CD4-positive, CD25-positive, alpha-beta regulatory T cell (primary cell): ENCODE data around the gene PCBP3. TPM values are rescaled to one million over a fixed set of nuclear protein-coding genes. Genes with fewer than 3 reads are reported as not detected.
A peak's percentile ranks its signal among the peaks of the same experiment; 100 is the strongest.
"Not testable (repeated sequence)": the region's sequence is repeated elsewhere in the genome, so short reads cannot be mapped to it uniquely, and the experiment has no call there.

Source experiments
- ATAC-seq, 2 donors: fragments of 150-1000 bp; cut with Tn5 transposase; one replicate each; pipeline ENCODE4 v1.10.0; 2021; ENCODE audit warnings: low read depth in 2 of 2, moderate number of reproducible peaks in 2 of 2, moderate library complexity in 1 of 2
- DNase-seq, 3 donors: peaks; one replicate each; pipeline versions ENCODE4 v3.0.0 to v3.0.0-alpha.2; 2012 to 2022; ENCODE audit warnings: mixed read lengths in 1 of 3
- H3K27ac ChIP-seq: one replicate; pipeline ENCODE4 v1.7.0; 2013; ENCODE audit warnings: mild to moderate bottlenecking, low read length; ENCODE audit not compliant: insufficient read depth, poor library complexity, severe bottlenecking
- H3K27me3 ChIP-seq: one replicate; pipeline ENCODE4 v1.7.0; 2013; ENCODE audit warnings: low read length; ENCODE audit not compliant: control insufficient read depth, insufficient read depth
- H3K36me3 ChIP-seq: one replicate; pipeline ENCODE4 v1.7.0; 2013; ENCODE audit warnings: mild to moderate bottlenecking, low read length, moderate library complexity; ENCODE audit not compliant: control insufficient read depth, insufficient read depth
- H3K4me1 ChIP-seq: 2 replicates; pipeline ENCODE4 v1.7.0; 2013; ENCODE audit warnings: mild to moderate bottlenecking, low read length; ENCODE audit not compliant: insufficient read depth, control insufficient read depth, poor library complexity, severe bottlenecking
- H3K4me3 ChIP-seq: one replicate; pipeline ENCODE4 v1.7.0; 2013; ENCODE audit warnings: low read depth, mild to moderate bottlenecking, low read length, moderate library complexity
- H3K9me3 ChIP-seq, 2 experiments: 1 replicate in 1 of 2; 2 replicates in 1 of 2; pipeline ENCODE4 v1.7.0; 2013; ENCODE audit warnings: low read length in 2 of 2, mild to moderate bottlenecking in 1 of 2, moderate library complexity in 1 of 2; ENCODE audit not compliant: control insufficient read depth in 2 of 2
- H3K27ac Mint-ChIP-seq, 3 donors: one replicate each; pipeline ENCODE4 v1.8.0; 2020 to 2022; ENCODE audit warnings: mild to moderate bottlenecking in 3 of 3, mixed read lengths in 3 of 3, moderate library complexity in 2 of 3
- H3K27me3 Mint-ChIP-seq: one replicate; pipeline ENCODE4 v1.8.0; 2022; ENCODE audit warnings: mild to moderate bottlenecking, mixed read lengths
- H3K36me3 Mint-ChIP-seq: one replicate; pipeline ENCODE4 v1.8.0; 2020; ENCODE audit warnings: mixed read lengths
- H3K4me1 Mint-ChIP-seq, 4 donors: one replicate each; pipeline ENCODE4 v1.8.0; 2020 to 2022; ENCODE audit warnings: mixed read lengths in 4 of 4, mild to moderate bottlenecking in 1 of 4
- H3K4me3 Mint-ChIP-seq, 4 donors: one replicate each; pipeline ENCODE4 v1.8.0; 2020 to 2022; ENCODE audit warnings: mild to moderate bottlenecking in 4 of 4, mixed read lengths in 4 of 4, moderate library complexity in 3 of 4
- H3K9me3 Mint-ChIP-seq, 7 donors: one replicate each; pipeline ENCODE4 v1.8.0; 2020 to 2022; ENCODE audit warnings: mixed read lengths in 7 of 7, mild to moderate bottlenecking in 3 of 7, moderate library complexity in 2 of 7
- polyA plus RNA-seq, 4 donors: library from polyadenylated mRNA; unstranded; fragments of 300-500 nt; fragmentation: Illumina TruSeq; gene quantifications; one replicate each; pipeline ENCODE4 v1.2.3, GENCODE V29; 2021
- total RNA-seq: library from RNA; stranded (reverse); gene quantifications from one replicate; pipeline ENCODE4 v1.2.3, GENCODE V29; 2022

The PCBP3 gene
- total and polyA plus RNA-seq, 5 donors from 2014 or later, result 0.72 to 5.3 (median 2.3) TPM

GRCh38 chr21:45642122-45642813, 1.3 kb upstream of the PCBP3 start:
- Histone ChIP-seq H3K9me3 (no peaks in the 10 kb centered on the region), H3K36me3 (no peaks in the 10 kb centered on the region), H3K27ac (no peak overlapping the region), H3K4me3 (no peak overlapping the region), H3K27me3 (peaks cover 18% of the 10 kb centered on the region), H3K4me1 (peaks cover 35% of the 10 kb centered on the region)
- H3K4me3 Mint-ChIP-seq, result peak overlapping the region in 2 of 4 donors; percentile 57 to 76
- no peak for ATAC-seq
- H3K9me3 Mint-ChIP-seq, result peaks cover 0 to 6% (median 0%) of the 10 kb centered on the region in 7 donors
- H3K36me3 Mint-ChIP-seq, result no peaks in the 10 kb centered on the region
- H3K4me1 Mint-ChIP-seq, result peaks cover 7 to 53% (median 16%) of the 10 kb centered on the region in 4 donors
- no peak for DNase-seq
- no peak overlapping the region for H3K27ac Mint-ChIP-seq
- H3K27me3 Mint-ChIP-seq, result peaks cover 34% of the 10 kb centered on the region

GRCh38 chr21:45644041-45644906, 749 bp downstream of the PCBP3 start:
- peak overlapping the region; percentile 79 to 87 (median 80) for H3K4me3 Mint-ChIP-seq

GRCh38 chr21:45651921-45652320, 8.4 kb downstream of the PCBP3 start:
- no peaks in the 10 kb centered on the region for H3K4me1 Mint-ChIP-seq

More at GRCh38 chr21:45644041-45644906, 749 bp downstream of the PCBP3 start:
- H3K9me3 ChIP-seq, result no peaks in the 10 kb centered on the region
- peaks cover 2 to 39% (median 12%) of the 10 kb centered on the region in 4 donors for H3K4me1 Mint-ChIP-seq
- H3K27ac ChIP-seq, result no peak overlapping the region
- DNase-seq (peak in 1 of 3 donors; percentile 33), ATAC-seq (no peak)
- no peaks in the 10 kb centered on the region for H3K36me3 ChIP-seq
- H3K36me3 Mint-ChIP-seq, result no peaks in the 10 kb centered on the region
- peaks cover 34% of the 10 kb centered on the region for H3K4me1 ChIP-seq
- peaks cover 25% of the 10 kb centered on the region for H3K27me3 ChIP-seq
- peak overlapping the region; percentile 48 for H3K4me3 ChIP-seq
- peak overlapping the region in 2 of 3 donors; percentile 47 to 48 for H3K27ac Mint-ChIP-seq
- H3K27me3 Mint-ChIP-seq, result peaks cover 43% of the 10 kb centered on the region
- peaks cover 0 to 9% (median 2%) of the 10 kb centered on the region in 7 donors for H3K9me3 Mint-ChIP-seq

GRCh38 chr21:45655124-45655523, 11.6 kb downstream of the PCBP3 start:
- Histone ChIP-seq H3K4me1 (no peaks in the 10 kb centered on the region), H3K4me3 (no peak overlapping the region), H3K36me3 (no peaks in the 10 kb centered on the region), H3K27me3 (peaks cover 4% of the 10 kb centered on the region), H3K27ac (no peak overlapping the region), H3K9me3 (no peaks in the 10 kb centered on the region)
- H3K36me3 Mint-ChIP-seq, result no peaks in the 10 kb centered on the region
- no peak for DNase-seq
- ATAC-seq, result no peak
- peaks cover 0 to 4% (median 0%) of the 10 kb centered on the region in 7 donors for H3K9me3 Mint-ChIP-seq
- peaks cover 19% of the 10 kb centered on the region for H3K27me3 Mint-ChIP-seq
- no peak overlapping the region for H3K27ac Mint-ChIP-seq
- H3K4me3 Mint-ChIP-seq, result no peak overlapping the region
- H3K4me1 Mint-ChIP-seq, result peaks cover 0 to 12% (median 5%) of the 10 kb centered on the region in 4 donors

More at GRCh38 chr21:45651921-45652320, 8.4 kb downstream of the PCBP3 start:
- Histone ChIP-seq H3K4me1 (no peaks in the 10 kb centered on the region), H3K36me3 (no peaks in the 10 kb centered on the region), H3K4me3 (no peak overlapping the region), H3K27me3 (peaks cover 15% of the 10 kb centered on the region), H3K27ac (no peak overlapping the region), H3K9me3 (no peaks in the 10 kb centered on the region)
- DNase-seq, result no peak
- H3K27me3 Mint-ChIP-seq, result peaks cover 27% of the 10 kb centered on the region
- H3K9me3 Mint-ChIP-seq, result peaks cover 0 to 5% (median 0%) of the 10 kb centered on the region in 7 donors
- no peak for ATAC-seq
- H3K27ac Mint-ChIP-seq, result no peak overlapping the region
- H3K36me3 Mint-ChIP-seq, result no peaks in the 10 kb centered on the region
- H3K4me3 Mint-ChIP-seq, result no peak overlapping the region

- H3K27ac Mint-ChIP-seq, ATAC-seq, H3K27me3 ChIP-seq: not testable (repeated sequence)
Measured at GRCh38 chr21:45656114-45656513, 12.6 kb downstream of the PCBP3 start.

GRCh38 chr21:45661913-45662622, 18.5 kb downstream of the PCBP3 start:
- not testable (repeated sequence) for H3K27ac Mint-ChIP-seq, H3K4me3 Mint-ChIP-seq, DNase-seq, ATAC-seq, H3K4me3 ChIP-seq, H3K9me3 ChIP-seq, H3K36me3 Mint-ChIP-seq, H3K4me1 ChIP-seq, H3K27ac ChIP-seq, H3K27me3 ChIP-seq, H3K36me3 ChIP-seq
- Mint-ChIP-seq H3K9me3 (peaks cover 0 to 16% (median 11%) of the 10 kb centered on the region in 7 donors), H3K4me1 (peaks cover 0 to 12% (median 5%) of the 10 kb centered on the region in 4 donors), H3K27me3 (peaks cover 23% of the 10 kb centered on the region)

More at GRCh38 chr21:45656114-45656513, 12.6 kb downstream of the PCBP3 start:
- Mint-ChIP-seq H3K4me1 (peaks cover 0 to 12% (median 5%) of the 10 kb centered on the region in 4 donors), H3K27me3 (peaks cover 15% of the 10 kb centered on the region)
- not testable (repeated sequence) for H3K9me3 Mint-ChIP-seq, H3K36me3 ChIP-seq, H3K4me3 ChIP-seq, H3K27ac ChIP-seq, DNase-seq, H3K9me3 ChIP-seq, H3K4me1 ChIP-seq, H3K36me3 Mint-ChIP-seq, H3K4me3 Mint-ChIP-seq

- not testable (repeated sequence) for ATAC-seq, H3K27me3 ChIP-seq, H3K4me3 Mint-ChIP-seq, H3K36me3 Mint-ChIP-seq, DNase-seq, H3K27ac ChIP-seq, H3K4me3 ChIP-seq, H3K36me3 ChIP-seq, H3K4me1 ChIP-seq, H3K4me1 Mint-ChIP-seq, H3K27ac Mint-ChIP-seq
- Mint-ChIP-seq H3K27me3 (peaks cover 20% of the 10 kb centered on the region), H3K9me3 (peaks cover 0 to 22% (median 12%) of the 10 kb centered on the region in 7 donors)
- H3K9me3 ChIP-seq, result peaks cover 8 to 13% of the 10 kb centered on the region in 2 experiments
Measured at GRCh38 chr21:45662623-45663245, 19.2 kb downstream of the PCBP3 start.
